Astrocyte (in vitro differentiated cells and primary cell): ENCODE results near the gene TERT.

Experiments
- CTCF ChIP-seq: IDR thresholded peaks from 2 replicates; pipeline ENCODE4 v1.5.1; 2011; ENCODE audit warnings: low read depth, mild to moderate bottlenecking, inconsistent platforms, low read length, moderate library complexity; ENCODE audit not compliant: insufficient read depth
- EZH2 ChIP-seq: IDR thresholded peaks from 2 replicates; pipeline ENCODE4 v1.6.1; 2012; ENCODE audit warnings: mild to moderate bottlenecking, low read length, inconsistent platforms; ENCODE audit not compliant: insufficient read depth

GRCh38 chr5:1281038-1281882 is 13.6 kb downstream of the TERT start:
- TF ChIP-seq CTCF (no peak), EZH2 (no peak)
